Caco-2 (cell line): ENCODE measurements around the gene SCP2. TPM values are rescaled to one million over a fixed set of nuclear protein-coding genes. Genes with fewer than 3 reads are reported as not detected.

Experiments used
- BruUV-seq: library from RNA; stranded (reverse); fragments of 400-500 nt; replicated peaks from 2 replicates; lab custom pipeline; 2021; lab: Mats Ljungman, UMichigan
- CTCF ChIA-PET: fragments of 300-600 bp; sonication (Branson Sonifier 250); formaldehyde crosslinking; loops from one replicate; lab custom pipeline; 2022; ENCODE audit warnings: antibody characterized with exemption; lab: Charles Lee
- POLR2A ChIA-PET: fragments of 300-600 bp; sonication (Branson Sonifier 250); formaldehyde crosslinking; loops from one replicate; lab custom pipeline; 2022; ENCODE audit warnings: antibody characterized with exemption; lab: Charles Lee
- DNase-seq, 2 experiments: peaks; one replicate each; pipeline versions ENCODE4 v3.0.0 to v3.0.0-alpha.2; 2020 to 2022
- H3K27me3 ChIP-seq: replicated peaks from 2 replicates; pipeline ENCODE4 v1.6.0; 2011; ENCODE audit warnings: low read length; ENCODE audit not compliant: control insufficient read depth, insufficient read depth
- H3K36me3 ChIP-seq: 2 replicates; pipeline ENCODE4 v1.5.1; 2011; ENCODE audit warnings: low read length; ENCODE audit not compliant: control insufficient read depth, insufficient read depth
- H3K4me1 ChIP-seq: fragments of 250-450 bp; sonication (Bioruptor Pico); 2 replicates; pipeline ENCODE4 v1.5.1; 2020; ENCODE audit warnings: mild to moderate bottlenecking
- H3K4me3 ChIP-seq: 2 replicates; pipeline ENCODE4 v1.5.1; 2011; ENCODE audit warnings: low read depth, mild to moderate bottlenecking, control low read depth, low read length
- H3K9me3 ChIP-seq: fragments of 250-450 bp; sonication (Bioruptor Pico); 2 replicates; pipeline ENCODE4 v1.5.1; 2020; ENCODE audit warnings: mild to moderate bottlenecking, moderate library complexity
- H3K27ac Mint-ChIP-seq: one replicate; pipeline ENCODE4 v1.8.0; 2022; ENCODE audit warnings: mixed read lengths; ENCODE audit not compliant: unreplicated experiment
- H3K27me3 Mint-ChIP-seq: one replicate; pipeline ENCODE4 v1.8.0; 2022; ENCODE audit warnings: mixed read lengths; ENCODE audit not compliant: insufficient read depth, unreplicated experiment
- H3K36me3 Mint-ChIP-seq: one replicate; pipeline ENCODE4 v1.8.0; 2022; ENCODE audit warnings: mild to moderate bottlenecking, mixed read lengths; ENCODE audit not compliant: insufficient read depth, unreplicated experiment
- H3K4me1 Mint-ChIP-seq: one replicate; pipeline ENCODE4 v1.8.0; 2022; ENCODE audit warnings: low read depth, mixed read lengths; ENCODE audit not compliant: unreplicated experiment
- H3K4me3 Mint-ChIP-seq: one replicate; pipeline ENCODE4 v1.8.0; 2022; ENCODE audit warnings: mild to moderate bottlenecking, moderate library complexity, mixed read lengths; ENCODE audit not compliant: unreplicated experiment
- H3K9me3 Mint-ChIP-seq: one replicate; pipeline ENCODE4 v1.8.0; 2022; ENCODE audit warnings: mixed read lengths; ENCODE audit not compliant: unreplicated experiment
- CTCF ChIP-seq, 2 experiments: fragments of 200-600 bp in 1 of 2; IDR thresholded peaks; 1 replicate in 1 of 2; 2 replicates in 1 of 2; pipeline versions ENCODE4 v1.5.1 to v1.8.0; 2011 to 2022; ENCODE audit warnings: antibody characterized with exemption in 1 of 2, control low read depth in 1 of 2, inconsistent platforms in 1 of 2, low read depth in 1 of 2, low read length in 1 of 2, mild to moderate bottlenecking in 1 of 2, moderate library complexity in 1 of 2; ENCODE audit not compliant: insufficient read depth in 1 of 2, severe bottlenecking in 1 of 2, unreplicated experiment in 1 of 2
- intact Hi-C: fragments of 100-400 bp; cut with micrococcal nuclease; formaldehyde crosslinking; loops from one replicate; pipeline ENCODE4 v1.10.0; 2022; ENCODE audit not compliant: unreplicated experiment
- total RNA-seq: library from RNA; stranded (reverse); gene quantifications from 2 replicates; pipeline ENCODE4 v1.2.3, GENCODE V29; 2022

SCP2 gene
- total RNA-seq, 1 experiment from 2014 or later: 67.0 TPM

DNA sequence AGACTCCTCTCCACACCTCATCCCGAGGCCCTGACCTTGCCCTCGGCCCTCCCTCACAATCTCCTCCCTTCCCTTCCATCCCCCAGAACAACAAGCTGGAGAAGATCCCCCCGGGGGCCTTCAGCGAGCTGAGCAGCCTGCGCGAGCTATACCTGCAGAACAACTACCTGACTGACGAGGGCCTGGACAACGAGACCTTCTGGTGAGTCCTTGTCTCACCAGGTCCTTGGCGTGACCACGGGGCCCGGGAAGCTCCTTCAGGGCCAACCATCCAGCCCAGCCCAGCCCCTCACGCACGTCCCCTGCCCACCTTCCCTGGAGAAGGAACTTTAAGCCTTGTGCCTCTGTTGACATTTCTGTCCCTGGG is 150.5 kb downstream of the SCP2 start:
- Mint-ChIP-seq H3K4me3 (no peak overlapping the region), H3K27ac (no peak overlapping the region), H3K9me3 (no peaks in the 10 kb centered on the region), H3K4me1 (no peaks in the 10 kb centered on the region), H3K27me3 (no peaks in the 10 kb centered on the region), H3K36me3 (peaks cover 4% of the 10 kb centered on the region)
- TF ChIP-seq CTCF (IDR thresholded peaks at IDR 0.05; ENCODE audit: insufficient read depth in 1 of 2, low read depth in 1 of 2, low read length in 1 of 2, severe bottlenecking in 1 of 2, unreplicated experiment in 1 of 2): no peak
- POLR2A ChIA-PET: interaction anchor here (0.5 kb wide), 1 partner anchor 13 kb away, joined by 5 read pairs; no protein-coding TSS in a partner anchor
- no TSS peak for BruUV-seq
- intact Hi-C loops: no loop called here
- H3K27me3 ChIP-seq: no peaks in the 10 kb centered on the region
- H3K4me3 ChIP-seq: no peak overlapping the region
- no peaks in the 10 kb centered on the region for H3K36me3 ChIP-seq
- CTCF ChIA-PET: no interaction called here
- DNase-seq: no peak
- H3K4me1 ChIP-seq: no peaks in the 10 kb centered on the region
- no peaks in the 10 kb centered on the region for H3K9me3 ChIP-seq

- Mint-ChIP-seq H3K9me3 (no peaks in the 10 kb centered on the region), H3K27me3 (no peaks in the 10 kb centered on the region), H3K4me1 (no peaks in the 10 kb centered on the region), H3K36me3 (peaks cover 4% of the 10 kb centered on the region), H3K4me3 (no peak overlapping the region), H3K27ac (no peak overlapping the region)
- no peaks in the 10 kb centered on the region for H3K27me3 ChIP-seq
- no peak overlapping the region for H3K4me3 ChIP-seq
- ChIA-PET POLR2A (interaction anchor here (0.5 kb wide), 1 partner anchor 12 kb away, joined by 5 read pairs; no protein-coding TSS in a partner anchor), CTCF (no interaction called here)
- H3K4me1 ChIP-seq: no peaks in the 10 kb centered on the region
- no peaks in the 10 kb centered on the region for H3K9me3 ChIP-seq
- TF ChIP-seq CTCF (IDR thresholded peaks at IDR 0.05; ENCODE audit: insufficient read depth in 1 of 2, low read depth in 1 of 2, low read length in 1 of 2, severe bottlenecking in 1 of 2, unreplicated experiment in 1 of 2): no peak
- DNase-seq: no peak
- intact Hi-C loops: no loop called here
- no TSS peak for BruUV-seq
- no peaks in the 10 kb centered on the region for H3K36me3 ChIP-seq
Observed at GRCh38 chr1:53078333-53079101, 151.4 kb downstream of the SCP2 start.

GRCh38 chr1:53079251-53079650 is 152.2 kb downstream of the SCP2 start:
- no peak overlapping the region for H3K4me3 ChIP-seq
- no peaks in the 10 kb centered on the region for H3K4me1 Mint-ChIP-seq
- no peaks in the 10 kb centered on the region for H3K36me3 ChIP-seq
- no peaks in the 10 kb centered on the region for H3K9me3 ChIP-seq
- H3K4me1 ChIP-seq: no peaks in the 10 kb centered on the region
- ChIA-PET CTCF (no interaction called here), POLR2A (no interaction called here)
- H3K27me3 Mint-ChIP-seq: no peaks in the 10 kb centered on the region
- intact Hi-C loops: no loop called here
- no peak overlapping the region for H3K27ac Mint-ChIP-seq
- peaks cover 4% of the 10 kb centered on the region for H3K36me3 Mint-ChIP-seq
- no TSS peak for BruUV-seq
- H3K9me3 Mint-ChIP-seq: no peaks in the 10 kb centered on the region
- DNase-seq: no peak
- no peak for TF ChIP-seq CTCF (IDR thresholded peaks at IDR 0.05; ENCODE audit: insufficient read depth in 1 of 2, low read depth in 1 of 2, low read length in 1 of 2, severe bottlenecking in 1 of 2, unreplicated experiment in 1 of 2)
- no peak overlapping the region for H3K4me3 Mint-ChIP-seq
- H3K27me3 ChIP-seq: no peaks in the 10 kb centered on the region
